Colon (tissue), 2 donors: Measurements from ENCODE around the gene TDO2.

Source experiments
- FAIRE-seq: peaks from 2 replicates; lab custom pipeline; 2012; peaks lifted over from hg19 to GRCh38; lab: Jason Lieb, UNC
- donor health status: control.
- donor health status: control.

TDO2 gene

DNA sequence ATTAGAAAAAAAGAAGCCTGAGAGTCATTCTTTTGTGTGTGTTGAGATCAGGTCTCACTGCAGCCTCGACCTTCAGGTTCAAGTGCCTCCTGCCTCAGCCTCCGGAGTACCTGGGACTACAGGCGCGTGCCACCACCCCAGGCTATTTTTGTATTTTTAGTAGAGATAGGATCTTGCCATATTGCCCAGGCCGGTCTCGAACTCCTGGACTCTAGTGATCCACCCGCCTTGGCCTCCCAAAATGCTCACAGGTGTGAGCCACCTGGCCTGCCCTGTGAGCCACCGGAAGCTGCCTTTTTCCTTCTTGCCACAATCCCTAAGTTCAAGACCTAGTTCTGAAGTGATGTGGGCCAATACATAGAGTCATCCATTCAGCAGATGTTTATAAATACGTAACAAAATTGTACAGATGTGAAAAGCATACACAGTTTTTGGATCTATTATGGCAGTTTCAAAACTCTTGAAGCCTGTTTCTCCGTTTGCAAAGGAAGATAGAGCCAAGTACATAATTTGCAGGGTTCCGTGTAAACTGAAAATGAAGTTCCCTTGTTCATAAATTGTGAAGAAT lies 50.7 kb downstream of the TDO2 start:
- FAIRE-seq, result no peak

DNA sequence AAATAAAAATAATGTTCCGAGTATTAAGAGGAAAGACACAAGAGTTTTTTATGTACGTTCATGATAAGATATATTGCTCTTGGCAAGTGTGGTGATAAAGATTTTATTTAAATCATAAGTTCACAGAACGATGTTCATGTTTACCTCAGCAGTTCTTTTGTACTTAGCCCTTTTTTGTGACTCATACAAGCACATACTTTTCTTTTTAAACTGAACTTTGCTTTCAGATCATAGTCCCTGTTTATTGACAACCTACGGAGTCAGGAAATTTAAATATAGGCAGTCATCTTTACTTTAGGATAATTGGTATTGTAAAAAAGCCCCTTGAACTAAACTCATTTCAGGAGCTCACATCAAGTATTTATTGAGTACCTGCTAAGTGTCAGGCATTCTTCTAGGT lies 51.4 kb downstream of the TDO2 start:
- FAIRE-seq, result peak; percentile 71

DNA sequence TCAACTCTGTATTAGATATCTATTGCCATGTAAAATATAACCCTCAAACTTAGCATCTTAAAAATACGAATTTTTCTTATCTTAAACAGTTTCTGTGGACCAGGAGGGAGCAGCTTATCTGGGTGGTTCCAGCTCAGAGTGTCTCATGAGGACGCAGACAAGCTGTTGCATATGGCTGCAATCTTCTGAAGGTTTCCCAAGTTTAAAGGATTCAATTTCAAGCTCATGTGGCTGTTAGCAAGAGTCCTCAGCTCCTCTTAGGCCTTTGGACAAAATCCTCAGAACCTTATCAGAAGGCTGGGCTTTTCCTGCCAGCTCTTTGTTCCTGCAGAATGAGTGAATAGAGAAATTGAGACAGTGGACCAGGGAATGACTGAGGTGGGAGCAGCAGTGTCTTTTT lies 53.0 kb downstream of the TDO2 start:
- no peak for FAIRE-seq

DNA sequence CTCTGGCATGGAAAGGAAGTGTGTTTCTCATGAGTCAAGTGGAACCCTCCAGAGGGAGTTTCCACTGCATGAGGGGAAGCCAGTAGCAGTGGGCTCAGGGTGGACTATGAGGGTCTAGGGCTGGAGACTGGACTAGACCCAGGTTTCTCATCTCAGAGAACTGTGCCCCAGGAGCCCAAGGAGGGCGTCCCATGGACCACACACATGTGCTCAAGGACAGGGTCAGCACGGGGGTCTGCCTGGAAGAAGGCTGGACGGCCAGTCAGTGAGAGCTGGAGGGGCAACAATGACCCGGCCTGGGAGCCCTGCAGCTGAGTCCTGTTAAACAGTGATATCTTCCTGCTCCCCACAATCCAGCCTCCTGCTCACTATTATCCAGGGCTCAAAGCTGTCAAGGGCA lies 55.9 kb downstream of the TDO2 start:
- FAIRE-seq, result no peak

DNA sequence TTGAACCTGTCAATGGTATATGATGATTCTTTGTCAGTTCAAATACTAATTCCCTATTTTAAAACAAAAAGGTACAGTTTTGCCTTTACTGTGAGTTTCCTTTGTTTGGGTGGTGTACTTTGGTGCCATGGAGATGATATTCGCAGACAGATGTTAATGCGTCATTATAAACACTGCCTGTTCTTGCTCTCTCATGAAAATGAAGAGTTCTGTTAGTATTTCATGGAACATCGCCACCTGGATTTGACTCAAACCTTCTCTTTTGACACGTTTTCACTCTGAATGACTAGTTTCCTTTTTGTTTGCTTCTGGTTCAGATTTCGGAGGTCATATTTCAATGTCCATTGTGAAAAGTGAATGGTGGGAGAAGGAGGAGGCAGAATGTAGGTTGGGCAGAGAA lies 57.0 kb downstream of the TDO2 start:
- no peak for FAIRE-seq

DNA sequence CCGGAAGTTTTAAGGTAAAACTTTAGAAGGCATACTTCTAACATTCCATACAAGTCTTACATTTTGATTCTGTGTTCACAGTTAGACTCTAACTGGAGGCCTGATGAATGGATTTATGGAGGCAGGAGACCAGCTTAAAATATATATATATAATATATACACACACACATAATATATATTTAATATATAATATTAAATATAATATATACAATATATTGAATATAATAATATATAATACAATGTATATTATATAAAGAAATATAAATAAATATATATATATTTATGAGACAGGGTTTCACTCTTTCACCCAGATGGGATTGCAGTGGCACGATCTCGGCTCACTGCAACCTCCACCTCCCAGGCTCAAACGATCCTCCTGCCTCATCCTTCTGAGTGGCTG lies 58.1 kb downstream of the TDO2 start:
- no peak for FAIRE-seq

DNA sequence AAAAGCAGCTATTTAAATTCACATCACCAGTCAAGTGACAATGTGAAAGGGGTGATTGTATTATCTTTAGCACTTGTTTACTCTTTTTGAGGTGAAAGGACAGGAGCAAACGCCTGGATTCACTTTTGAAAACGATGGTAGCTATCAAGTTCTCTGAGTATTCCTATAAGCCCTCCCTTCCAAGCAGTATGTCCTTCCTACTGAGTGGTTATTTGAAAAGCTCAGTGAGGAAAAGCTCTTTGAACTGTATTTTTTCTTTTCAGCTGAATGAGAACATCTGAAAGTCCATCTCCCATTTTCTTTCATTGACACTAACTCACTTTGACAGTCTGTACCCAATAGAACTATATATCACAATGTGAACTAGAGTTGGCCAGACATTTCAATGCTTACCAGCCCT lies 59.3 kb downstream of the TDO2 start:
- FAIRE-seq, result no peak

DNA sequence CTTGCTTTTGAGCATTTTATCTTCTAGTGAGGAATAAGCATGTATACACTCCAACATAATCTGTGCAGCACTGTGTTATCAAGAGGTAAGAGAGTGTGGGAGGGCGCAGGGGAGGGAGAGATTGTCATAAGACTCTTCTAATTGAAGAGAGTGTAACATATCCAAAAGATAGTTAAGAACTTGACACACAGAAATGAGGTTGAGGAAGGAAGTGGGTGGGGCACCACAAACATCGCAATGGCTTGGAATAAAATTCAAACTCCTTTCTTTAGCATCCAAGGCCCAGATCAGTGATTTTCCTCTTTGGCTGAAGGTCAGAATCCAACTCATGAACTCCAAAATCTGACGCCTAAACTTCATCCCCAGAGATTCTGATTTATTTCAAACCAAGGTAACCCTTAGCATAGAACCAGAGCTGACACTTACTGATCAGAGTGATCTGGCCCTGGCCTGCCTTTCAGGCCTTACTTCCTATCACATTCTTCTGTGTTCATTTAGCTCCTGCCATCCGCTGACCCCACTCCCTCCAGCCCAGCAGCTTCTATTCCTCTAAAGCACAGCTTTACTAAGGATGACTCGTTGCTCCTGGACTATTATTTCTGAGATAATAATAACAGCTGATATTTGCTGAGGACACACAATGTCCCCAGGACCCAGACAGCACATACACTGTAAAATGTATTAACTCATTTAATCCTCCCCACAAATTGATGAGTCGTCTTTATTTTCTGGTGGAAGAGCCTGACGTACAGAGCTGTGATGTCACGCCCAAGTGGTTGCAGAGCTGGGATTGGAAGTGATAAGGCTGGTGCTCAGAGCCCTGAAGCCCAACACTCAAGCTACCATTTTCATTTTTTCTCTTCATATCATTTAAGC lies 60.8 kb downstream of the TDO2 start:
- FAIRE-seq, result no peak

DNA sequence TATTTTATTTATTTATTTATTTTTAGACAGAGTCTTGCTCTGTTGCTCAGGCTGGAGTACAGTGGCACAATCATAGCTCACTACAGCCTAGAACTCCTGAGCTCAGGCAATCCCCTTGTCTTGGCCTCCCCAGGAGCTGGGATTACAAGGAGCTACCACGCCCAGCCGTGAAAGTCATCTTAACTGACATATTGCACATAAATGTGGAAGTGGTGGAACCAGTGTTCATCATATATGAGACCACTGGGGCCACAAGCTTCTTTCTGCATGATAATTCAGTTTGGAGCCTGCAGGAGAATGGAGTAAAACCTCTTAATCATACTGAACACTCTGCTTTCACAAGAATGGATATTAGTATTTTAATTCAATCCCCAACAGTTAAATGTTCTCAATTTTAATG lies 62.7 kb downstream of the TDO2 start:
- no peak for FAIRE-seq

DNA sequence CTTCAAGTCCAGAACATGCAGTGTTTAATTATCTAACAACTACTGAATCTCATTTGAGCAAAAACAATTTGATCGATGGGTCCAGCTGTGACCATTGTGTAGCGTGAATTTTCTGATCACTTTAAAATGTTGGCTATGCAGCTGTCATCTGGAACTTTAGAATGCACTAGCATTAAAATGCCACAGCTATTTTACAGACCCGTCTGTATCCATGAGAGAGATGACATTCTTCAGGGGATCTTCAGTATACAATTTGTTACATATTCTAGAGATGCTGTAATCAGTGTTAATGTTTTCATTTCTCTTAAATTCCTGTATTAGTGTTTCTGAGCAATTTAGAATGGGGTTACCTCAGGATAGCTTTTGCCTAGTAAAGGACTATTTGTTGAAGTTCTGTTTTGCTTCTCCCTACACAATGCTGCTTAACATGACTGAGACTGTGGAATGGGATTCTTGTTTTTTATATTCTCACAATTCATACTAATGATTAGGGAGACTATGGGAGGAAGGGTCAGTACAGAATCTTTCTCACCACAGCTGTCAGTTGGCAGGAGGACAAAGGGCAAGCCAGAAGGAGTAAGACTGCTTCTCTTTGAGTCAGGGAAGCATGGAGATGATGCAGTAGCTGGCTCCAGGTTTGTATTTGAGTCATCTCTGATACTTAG lies 63.4 kb downstream of the TDO2 start:
- no peak for FAIRE-seq
